IPS-18c (cell line): Measurements from ENCODE around the gene NFYC.

Experiments used
- H3K4me3 ChIP-seq: 2 replicates; pipeline ENCODE4 v1.7.0; 2013; ENCODE audit warnings: low read depth, mild to moderate bottlenecking, low read length, moderate library complexity; ENCODE audit not compliant: insufficient read depth
- H3K9me3 ChIP-seq: one replicate; pipeline ENCODE4 v1.6.1; 2013; ENCODE audit warnings: mild to moderate bottlenecking, low read length, moderate library complexity; ENCODE audit not compliant: control insufficient read depth, insufficient read depth

NFYC gene

DNA sequence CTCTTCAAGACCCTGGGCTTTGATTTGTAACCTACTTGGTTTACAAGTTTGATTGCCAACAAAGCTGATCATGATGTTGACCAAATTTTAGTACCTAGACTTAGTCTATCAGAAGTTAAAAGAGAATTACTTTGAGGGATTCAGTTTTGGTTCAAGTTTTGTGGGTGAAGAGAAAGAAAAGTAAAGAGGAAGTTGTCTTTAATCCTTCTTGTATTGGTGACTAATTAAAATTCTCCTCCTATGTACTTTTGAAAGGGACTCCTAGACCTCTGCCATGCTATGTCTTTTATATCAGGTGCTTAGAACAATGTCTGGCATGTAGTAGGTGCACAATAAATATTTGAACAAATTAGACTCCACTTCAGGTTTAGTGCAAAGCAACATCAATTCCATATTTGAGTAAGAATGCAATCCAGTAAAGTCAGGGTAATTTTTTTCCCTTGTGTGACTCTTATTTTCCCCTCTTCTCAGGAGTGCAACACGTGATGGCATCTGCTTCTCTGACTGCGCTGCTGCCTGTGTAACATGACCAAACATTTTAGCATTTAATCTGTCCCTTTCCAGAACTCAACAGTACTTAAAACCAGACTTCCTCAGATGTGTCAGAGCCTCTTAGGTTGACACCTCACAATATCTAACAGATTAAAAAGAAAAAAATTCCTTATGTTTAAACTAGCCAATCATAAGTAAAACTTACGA lies 51.0 kb downstream of the NFYC start:
- Histone ChIP-seq H3K9me3 (no peaks in the 10 kb centered on the region), H3K4me3 (no peak overlapping the region)

DNA sequence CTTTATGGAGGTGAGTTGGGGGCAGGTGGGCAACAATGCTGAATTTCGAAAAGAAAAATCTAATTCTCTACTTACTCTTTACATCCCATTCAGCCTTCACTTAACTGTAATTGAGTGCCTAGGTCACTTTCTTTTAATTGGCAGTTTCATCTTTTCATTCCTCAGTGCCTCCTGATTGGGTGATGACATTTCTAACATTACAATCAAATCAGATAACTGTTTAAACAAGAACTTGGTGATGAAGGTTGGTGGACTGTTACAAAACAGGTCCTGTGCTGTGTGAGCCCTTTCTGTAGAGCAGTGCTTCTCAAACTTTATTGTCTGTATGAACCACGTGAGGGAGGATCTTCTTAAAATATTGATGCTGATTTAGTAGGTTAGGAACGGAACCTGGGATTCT lies 51.9 kb downstream of the NFYC start:
- no peak overlapping the region for H3K4me3 ChIP-seq
- H3K9me3 ChIP-seq = no peaks in the 10 kb centered on the region

DNA sequence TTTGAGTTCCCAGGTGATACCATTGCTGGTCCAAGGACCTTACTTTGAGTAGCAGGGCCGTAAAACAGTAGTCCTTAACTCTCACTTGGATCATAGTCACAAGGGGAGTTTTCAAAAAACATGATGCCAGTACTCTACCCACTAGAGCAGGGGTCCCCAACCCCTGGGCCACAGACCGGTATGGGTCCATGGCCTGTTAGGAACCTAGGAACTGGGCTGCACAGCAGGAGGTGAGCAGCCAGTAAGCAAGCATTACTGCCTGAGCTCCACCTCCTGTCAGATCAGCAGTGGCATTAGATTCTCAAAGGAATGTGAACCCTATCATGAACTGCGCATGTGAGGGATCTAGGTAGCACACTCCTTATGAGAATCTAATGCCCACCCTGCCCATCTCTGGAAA lies 52.4 kb downstream of the NFYC start:
- Histone ChIP-seq H3K4me3 (no peak overlapping the region), H3K9me3 (no peaks in the 10 kb centered on the region)

DNA sequence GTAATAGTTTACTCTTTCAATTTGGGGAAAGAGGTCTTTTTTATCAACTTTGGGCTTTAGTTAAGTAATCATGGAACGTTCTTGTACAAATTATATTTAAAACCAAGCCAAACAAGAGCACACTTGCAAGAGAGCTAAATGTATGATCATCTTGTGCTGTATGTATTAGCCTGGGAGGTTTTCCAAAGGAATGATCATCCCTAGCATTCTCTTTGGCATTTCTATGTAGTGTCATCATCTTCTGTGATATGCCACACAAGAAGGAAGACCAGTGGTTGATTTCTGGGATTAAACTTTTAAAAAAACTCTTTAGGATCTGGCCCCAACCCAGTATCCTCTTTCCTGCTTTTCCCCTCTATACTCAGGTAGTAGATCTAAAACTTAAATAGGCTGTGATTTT lies 53.7 kb downstream of the NFYC start:
- Histone ChIP-seq H3K9me3 (no peaks in the 10 kb centered on the region), H3K4me3 (no peak overlapping the region)

DNA sequence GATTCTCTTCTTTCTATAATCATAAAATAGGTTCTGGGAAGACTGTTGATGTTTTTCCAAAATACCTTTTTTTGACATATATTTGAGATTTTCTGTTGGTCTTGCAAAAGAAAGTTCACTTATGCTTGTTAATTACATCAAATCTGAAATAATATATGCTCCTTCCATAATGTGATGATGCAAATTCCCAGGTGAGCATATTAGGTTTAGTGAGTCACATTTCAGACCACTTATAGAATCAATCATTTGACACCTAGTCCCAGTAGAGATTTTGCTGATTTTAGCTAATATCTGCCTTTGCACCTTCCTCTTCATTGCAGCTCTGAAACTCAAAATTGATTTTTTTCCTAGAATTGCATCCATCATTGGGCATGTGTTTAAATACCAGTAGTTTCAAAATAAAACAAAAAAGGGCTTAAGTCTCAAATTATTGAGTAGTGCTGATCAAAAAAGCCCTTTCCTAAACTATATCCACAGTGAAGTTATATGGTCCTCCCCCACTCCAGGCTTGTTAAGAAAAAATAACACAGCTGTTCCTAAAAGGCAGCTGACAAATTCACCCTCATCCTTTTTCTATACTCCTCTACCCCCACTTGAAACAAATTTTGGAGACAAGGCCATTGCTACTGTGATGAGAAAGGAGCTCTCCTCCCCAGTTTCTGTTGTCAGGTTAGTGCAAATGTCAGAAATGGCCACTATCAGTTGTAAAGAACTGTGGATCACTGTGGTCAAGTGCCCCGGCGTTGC lies 55.0 kb downstream of the NFYC start:
- no peaks in the 10 kb centered on the region for H3K9me3 ChIP-seq
- H3K4me3 ChIP-seq = no peak overlapping the region

DNA sequence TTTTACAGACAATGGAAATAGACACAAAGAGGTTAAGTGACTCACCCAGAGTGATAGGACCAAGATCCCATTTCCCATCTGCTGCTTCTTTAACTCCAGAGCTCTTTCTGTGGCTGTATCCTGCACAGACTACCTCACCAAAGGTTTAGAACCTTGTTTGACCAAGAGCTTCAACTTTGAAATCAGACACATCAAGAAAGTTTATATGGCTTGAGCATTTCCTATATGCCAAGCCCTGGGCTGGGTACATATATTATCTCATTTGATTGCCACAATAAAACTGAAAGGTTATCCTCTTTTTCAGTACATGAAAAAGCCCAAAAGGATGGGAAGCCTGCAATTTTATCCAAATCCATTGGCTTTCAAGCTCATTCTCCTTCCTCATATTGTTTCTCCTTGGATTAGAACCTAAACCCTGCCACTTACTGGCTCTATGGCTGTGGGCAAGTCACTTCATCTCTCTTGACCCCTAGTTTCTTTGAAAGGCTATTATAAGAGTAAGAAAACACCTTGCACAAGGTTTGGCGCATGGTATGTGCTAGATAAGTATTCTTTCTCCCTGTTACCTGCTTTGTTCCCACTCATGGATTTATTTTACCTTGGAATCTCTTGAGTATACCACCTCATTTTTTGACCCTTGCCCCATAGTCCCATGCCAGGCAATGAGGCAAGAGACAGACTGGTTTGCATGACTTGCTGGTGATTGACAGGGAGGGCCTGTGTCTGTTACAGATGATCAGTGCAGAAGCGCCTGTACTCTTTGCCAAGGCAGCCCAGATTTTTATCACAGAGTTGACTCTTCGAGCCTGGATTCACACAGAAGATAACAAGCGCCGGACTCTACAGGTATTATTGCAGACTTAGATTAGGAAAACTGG lies 57.6 kb downstream of the NFYC start:
- Histone ChIP-seq H3K4me3 (no peak overlapping the region), H3K9me3 (no peaks in the 10 kb centered on the region)

DNA sequence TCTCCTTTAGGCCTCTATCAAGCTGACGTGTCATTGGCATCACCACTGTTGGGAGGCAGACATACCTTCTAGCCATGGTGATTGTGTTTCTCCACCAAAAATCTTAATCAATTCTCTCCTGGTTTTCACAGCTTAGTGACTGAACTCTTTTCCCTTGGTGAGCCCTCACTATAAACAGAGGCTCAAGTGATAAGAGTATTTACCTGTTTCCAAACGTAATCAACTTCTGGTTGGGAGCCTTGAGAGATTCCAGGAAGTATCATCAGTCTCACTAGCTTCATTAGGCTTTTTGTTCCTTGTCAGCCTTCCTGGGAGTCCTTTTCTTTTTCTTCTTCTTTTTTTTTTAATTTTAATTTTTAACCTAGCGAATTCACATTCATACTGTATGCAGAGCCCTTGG lies 58.3 kb downstream of the NFYC start:
- Histone ChIP-seq H3K4me3 (no peak overlapping the region), H3K9me3 (no peaks in the 10 kb centered on the region)

DNA sequence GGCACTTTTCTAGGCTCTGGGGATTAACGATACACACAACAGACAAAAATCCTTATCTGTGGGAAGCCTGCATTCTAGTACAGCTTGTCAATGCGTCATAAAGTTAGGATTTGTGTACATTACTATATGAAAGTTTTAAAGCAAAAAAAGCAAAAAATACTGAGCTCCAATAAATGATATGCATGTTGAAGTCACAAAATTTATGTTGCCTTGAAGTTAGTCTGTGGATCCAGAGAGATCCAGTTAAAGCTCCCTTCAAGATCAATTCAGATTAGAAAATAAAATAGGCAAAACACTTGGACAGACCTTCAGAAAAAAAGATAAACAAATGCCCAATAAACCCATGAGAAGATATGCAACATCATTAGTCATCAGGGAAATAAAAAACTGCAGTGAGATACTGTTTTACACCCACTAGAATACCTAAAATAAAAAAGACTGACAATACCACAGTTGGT lies 59.0 kb downstream of the NFYC start:
- Histone ChIP-seq H3K9me3 (no peaks in the 10 kb centered on the region), H3K4me3 (no peak overlapping the region)

DNA sequence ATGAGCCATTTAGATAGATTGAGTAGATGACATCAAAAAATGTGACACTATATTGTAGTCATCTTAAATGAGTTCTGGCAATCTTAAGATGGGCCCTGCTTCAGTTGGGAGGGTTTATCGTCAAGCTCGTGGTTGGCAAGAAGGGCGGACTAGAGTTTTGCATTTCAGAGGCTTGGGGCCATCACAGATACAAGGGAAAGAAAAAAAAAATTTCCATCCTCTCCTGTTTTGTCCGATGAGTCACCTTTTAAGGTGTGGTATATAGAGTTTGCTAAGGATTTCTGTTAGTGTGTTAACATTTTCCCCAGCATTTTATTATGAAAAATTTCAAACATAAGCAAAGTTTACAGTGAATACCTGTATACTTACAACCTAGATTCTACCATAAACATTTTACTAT lies 60.3 kb downstream of the NFYC start:
- H3K9me3 ChIP-seq = no peaks in the 10 kb centered on the region
- no peak overlapping the region for H3K4me3 ChIP-seq

DNA sequence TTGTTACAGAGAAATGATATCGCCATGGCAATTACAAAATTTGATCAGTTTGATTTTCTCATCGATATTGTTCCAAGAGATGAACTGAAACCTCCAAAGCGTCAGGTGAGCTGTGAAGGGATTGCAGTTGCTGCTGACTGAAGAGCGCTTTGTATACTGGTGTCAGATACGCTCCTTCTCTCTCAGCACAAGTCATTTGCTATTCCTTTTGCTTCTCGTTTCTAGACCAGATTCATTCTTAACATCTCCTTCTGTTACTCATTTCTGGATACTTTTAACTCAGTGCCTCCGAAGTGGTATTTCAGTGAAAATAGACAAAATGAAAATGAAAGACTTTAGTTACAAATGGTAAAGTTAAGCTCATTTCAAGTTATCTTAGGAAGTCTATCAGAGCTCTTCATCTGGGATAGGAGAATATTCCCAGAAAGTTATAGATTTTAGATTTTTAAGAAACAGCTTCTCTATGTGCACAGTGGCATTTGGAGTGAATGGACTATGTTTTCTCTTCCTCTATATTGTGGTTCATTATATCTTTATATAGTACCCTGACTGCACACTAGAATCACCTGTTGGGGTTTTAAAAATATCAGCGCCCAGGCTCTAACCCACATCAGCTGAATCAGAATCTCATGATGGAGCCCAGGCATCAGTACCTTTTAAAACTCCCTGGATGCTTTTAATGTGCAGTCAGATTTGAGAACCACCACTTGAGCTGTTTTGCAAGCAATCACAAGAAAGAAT lies 61.8 kb downstream of the NFYC start:
- Histone ChIP-seq H3K9me3 (no peaks in the 10 kb centered on the region), H3K4me3 (no peak overlapping the region)

DNA sequence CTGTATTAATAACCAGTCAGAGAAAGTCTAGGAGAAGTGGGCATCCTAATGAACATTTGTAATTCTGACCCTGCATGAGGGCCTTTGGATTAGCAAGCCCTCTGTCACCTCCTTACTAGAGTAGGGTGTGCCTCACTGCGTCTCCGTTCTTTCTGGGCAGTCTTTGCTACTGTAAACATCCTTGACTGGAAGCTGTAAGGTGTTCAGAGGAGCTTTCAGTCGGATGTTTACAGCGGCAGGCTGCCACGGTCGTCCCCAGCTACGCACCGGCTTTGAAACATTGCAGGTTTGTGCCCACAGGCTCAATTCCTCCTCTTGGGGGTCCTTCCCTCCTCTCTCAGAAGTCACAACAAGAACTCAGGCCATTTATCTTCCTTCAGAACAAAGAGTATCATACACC lies 62.7 kb downstream of the NFYC start:
- Histone ChIP-seq H3K9me3 (no peaks in the 10 kb centered on the region), H3K4me3 (no peak overlapping the region)

DNA sequence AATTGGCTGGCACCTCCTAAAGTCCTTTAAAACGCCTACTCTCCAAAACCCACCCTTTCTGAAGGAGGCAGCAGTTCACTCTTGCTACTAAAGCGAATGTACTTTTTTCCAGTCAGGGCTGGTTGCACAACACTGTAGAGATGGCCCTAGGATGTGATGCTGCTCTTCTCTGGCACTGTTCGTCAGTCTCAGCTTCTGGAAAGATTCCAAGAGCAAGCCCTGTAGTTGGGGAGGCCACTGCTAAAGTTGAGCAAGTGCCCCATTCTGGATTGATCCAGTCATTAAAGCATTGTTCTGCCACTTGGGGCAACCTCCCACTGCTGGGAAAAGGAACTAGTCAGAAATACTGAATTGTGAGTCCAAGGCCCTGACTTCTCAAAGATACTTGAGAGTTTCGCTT lies 63.6 kb downstream of the NFYC start:
- Histone ChIP-seq H3K4me3 (no peak overlapping the region), H3K9me3 (no peaks in the 10 kb centered on the region)

DNA sequence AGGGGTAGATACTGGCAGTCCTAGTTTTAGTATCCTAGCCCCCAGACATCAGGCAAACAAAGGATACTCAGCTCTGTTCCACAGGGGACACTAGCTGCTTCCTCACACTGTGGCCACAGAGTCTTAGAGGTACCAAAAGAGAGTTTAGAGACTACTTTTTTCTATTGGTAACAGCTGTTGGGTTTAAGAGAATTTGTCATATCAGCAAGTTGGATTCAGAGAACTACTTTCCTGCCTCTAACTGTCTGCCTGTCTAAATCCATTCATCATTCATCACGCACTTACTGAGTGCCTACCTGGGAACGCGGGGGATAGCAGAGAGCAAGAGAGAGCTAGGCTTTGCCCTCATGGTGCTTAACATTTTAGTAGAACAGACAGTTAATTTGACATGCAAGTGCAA lies 65.0 kb downstream of the NFYC start:
- Histone ChIP-seq H3K9me3 (no peaks in the 10 kb centered on the region), H3K4me3 (no peak overlapping the region)

DNA sequence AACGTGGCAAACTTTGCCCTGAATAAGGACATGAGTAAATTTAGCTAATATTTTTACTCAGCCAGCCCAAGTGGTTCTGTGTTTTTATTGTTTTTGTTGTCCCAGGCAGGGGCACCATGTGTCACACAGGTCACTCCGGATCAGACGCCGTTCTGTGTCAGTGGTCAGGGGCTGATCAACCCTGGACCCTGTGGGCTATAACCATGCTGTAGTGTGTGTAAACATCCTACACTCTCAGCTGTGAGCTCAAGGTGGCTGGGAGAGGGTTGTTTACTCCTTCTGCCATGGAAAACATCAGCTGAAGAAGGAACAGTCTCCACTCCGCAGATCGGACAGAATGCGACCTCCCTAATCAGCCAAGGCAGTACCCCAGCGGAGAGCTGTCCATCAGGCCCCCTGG lies 65.6 kb downstream of the NFYC start:
- Histone ChIP-seq H3K4me3 (no peak overlapping the region), H3K9me3 (no peaks in the 10 kb centered on the region)

DNA sequence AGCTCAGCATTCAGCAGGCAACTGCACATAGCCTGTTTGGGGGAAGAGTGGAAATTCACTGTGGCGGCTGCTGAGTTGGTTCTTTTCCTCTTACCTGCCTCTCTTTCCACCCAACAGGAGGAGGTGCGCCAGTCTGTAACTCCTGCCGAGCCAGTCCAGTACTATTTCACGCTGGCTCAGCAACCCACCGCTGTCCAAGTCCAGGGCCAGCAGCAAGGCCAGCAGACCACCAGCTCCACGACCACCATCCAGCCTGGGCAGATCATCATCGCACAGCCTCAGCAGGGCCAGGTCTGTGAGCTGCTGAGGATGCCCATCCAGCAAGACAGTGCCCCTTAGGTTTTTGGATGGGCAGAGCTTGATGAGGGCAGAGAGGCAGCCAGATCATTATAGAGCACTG lies 66.5 kb downstream of the NFYC start:
- Histone ChIP-seq H3K9me3 (no peaks in the 10 kb centered on the region), H3K4me3 (no peak overlapping the region)

DNA sequence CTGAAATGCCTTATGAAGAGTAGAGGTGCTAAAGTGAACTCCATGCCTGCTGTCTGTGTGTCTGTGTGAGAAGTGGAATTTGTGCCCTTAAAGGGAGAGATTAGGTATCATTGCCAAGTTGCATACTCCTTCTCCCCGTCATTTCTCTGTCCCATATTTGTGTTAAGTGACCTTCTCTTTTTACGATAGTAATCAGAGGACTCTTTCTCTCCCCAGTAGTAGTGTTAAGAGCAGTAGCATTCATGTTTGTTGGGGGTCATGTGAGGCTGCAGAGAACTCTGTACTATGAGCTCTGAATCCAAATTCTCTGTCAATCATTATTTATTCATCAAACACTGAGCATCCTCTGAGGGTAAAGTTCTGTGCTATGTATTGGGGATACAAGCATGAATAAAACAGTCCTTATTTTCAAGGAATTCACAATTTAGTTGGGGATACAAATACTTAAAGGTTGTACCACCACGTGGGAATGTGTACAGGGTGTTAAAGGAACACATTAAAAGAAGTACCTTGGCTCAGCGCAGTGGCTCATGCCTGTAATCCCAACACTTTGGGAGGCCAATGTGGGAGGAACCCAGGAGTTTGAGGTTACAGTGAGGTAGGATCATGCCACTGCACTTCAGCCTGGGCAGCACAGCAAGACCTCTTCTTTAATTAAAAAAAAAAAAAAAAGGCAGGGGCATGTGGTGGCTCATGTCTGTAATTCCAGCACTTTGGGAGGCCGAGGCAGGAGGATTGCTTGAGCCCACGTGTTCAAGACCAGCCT lies 67.3 kb downstream of the NFYC start:
- Histone ChIP-seq H3K4me3 (no peak overlapping the region), H3K9me3 (no peaks in the 10 kb centered on the region)

DNA sequence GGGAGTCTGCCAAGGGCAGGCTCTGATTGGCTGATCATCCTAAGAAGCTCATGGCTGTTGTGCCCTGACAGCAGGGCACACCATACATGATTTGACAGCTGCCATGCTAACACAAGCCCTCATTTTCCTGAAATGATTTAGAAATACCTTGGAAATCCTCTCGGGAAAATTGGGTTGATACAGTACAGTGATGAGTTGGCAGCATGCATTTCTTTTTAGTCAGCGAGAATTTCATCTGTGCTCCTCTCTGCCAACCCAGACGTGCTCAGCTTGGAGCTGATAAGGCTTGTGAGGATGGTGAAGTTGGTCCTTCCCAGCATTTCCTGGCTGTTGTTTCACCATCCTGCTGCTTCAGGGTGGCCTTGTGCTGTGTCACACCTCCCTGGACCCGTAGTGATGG lies 69.5 kb downstream of the NFYC start:
- no peak overlapping the region for H3K4me3 ChIP-seq
- no peaks in the 10 kb centered on the region for H3K9me3 ChIP-seq
